HG02571 (cell line): Measurements from ENCODE around the gene SLC16A10.
A peak's percentile ranks its signal among the peaks of the same experiment; 100 is the strongest.
"Not testable (repeated sequence)": the region's sequence is repeated elsewhere in the genome, so short reads cannot be mapped to it uniquely, and the experiment has no call there.

ENCODE experiments used
- ATAC-seq: cut with Tn5 transposase; IDR thresholded peaks from one replicate; pipeline ENCODE4 v1.9.1; 2021; ENCODE audit warnings: mild to moderate bottlenecking, moderate library complexity; ENCODE audit not compliant: unreplicated experiment

Gene SLC16A10

GRCh38 chr6:111254779-111255166, 167.5 kb downstream of the SLC16A10 start:
- ATAC-seq: no peak

GRCh38 chr6:111255838-111256237, 168.5 kb downstream of the SLC16A10 start:
- ATAC-seq: not testable (repeated sequence)

GRCh38 chr6:111256646-111257045, 169.3 kb downstream of the SLC16A10 start:
- no peak for ATAC-seq

- ATAC-seq: no peak
Measured at GRCh38 chr6:111258010-111258409, 170.7 kb downstream of the SLC16A10 start.

GRCh38 chr6:111258615-111259088, 171.3 kb downstream of the SLC16A10 start:
- no peak for ATAC-seq

GRCh38 chr6:111259089-111259831, 172.0 kb downstream of the SLC16A10 start:
- ATAC-seq: peak; percentile 99

- no peak for ATAC-seq
Measured at GRCh38 chr6:111260570-111261298, 173.4 kb downstream of the SLC16A10 start.

GRCh38 chr6:111263837-111264236, 176.5 kb downstream of the SLC16A10 start:
- ATAC-seq: no peak

- ATAC-seq: no peak
Measured at GRCh38 chr6:111265842-111266241, 178.5 kb downstream of the SLC16A10 start.

GRCh38 chr6:111266276-111266675, 179.0 kb downstream of the SLC16A10 start:
- ATAC-seq: no peak

GRCh38 chr6:111267764-111268333, 180.5 kb downstream of the SLC16A10 start:
- ATAC-seq: no peak

GRCh38 chr6:111269401-111269970, 182.2 kb downstream of the SLC16A10 start:
- ATAC-seq: no peak

GRCh38 chr6:111270121-111270520, 182.8 kb downstream of the SLC16A10 start:
- ATAC-seq: no peak

GRCh38 chr6:111274593-111275217, 187.4 kb downstream of the SLC16A10 start:
- ATAC-seq: no peak

GRCh38 chr6:111276335-111276734, 189.0 kb downstream of the SLC16A10 start:
- no peak for ATAC-seq

GRCh38 chr6:111276736-111277135, 189.4 kb downstream of the SLC16A10 start:
- ATAC-seq: no peak

- no peak for ATAC-seq
Measured at GRCh38 chr6:111277819-111278218, 190.5 kb downstream of the SLC16A10 start.

- no peak for ATAC-seq
Measured at GRCh38 chr6:111278731-111279130, 191.4 kb downstream of the SLC16A10 start.

- no peak for ATAC-seq
Measured at GRCh38 chr6:111280445-111280955, 193.2 kb downstream of the SLC16A10 start.
